ENCODE results near the gene WBP1. TPM values are rescaled to one million over a fixed set of nuclear protein-coding genes. Genes with fewer than 3 reads are reported as not detected.
"Not testable (repeated sequence)": the region's sequence is repeated elsewhere in the genome, so short reads cannot be mapped to it uniquely, and the experiment has no call there.

WBP1 gene
- polyA plus RNA-seq, 1 experiment = 56.0 TPM

DNA sequence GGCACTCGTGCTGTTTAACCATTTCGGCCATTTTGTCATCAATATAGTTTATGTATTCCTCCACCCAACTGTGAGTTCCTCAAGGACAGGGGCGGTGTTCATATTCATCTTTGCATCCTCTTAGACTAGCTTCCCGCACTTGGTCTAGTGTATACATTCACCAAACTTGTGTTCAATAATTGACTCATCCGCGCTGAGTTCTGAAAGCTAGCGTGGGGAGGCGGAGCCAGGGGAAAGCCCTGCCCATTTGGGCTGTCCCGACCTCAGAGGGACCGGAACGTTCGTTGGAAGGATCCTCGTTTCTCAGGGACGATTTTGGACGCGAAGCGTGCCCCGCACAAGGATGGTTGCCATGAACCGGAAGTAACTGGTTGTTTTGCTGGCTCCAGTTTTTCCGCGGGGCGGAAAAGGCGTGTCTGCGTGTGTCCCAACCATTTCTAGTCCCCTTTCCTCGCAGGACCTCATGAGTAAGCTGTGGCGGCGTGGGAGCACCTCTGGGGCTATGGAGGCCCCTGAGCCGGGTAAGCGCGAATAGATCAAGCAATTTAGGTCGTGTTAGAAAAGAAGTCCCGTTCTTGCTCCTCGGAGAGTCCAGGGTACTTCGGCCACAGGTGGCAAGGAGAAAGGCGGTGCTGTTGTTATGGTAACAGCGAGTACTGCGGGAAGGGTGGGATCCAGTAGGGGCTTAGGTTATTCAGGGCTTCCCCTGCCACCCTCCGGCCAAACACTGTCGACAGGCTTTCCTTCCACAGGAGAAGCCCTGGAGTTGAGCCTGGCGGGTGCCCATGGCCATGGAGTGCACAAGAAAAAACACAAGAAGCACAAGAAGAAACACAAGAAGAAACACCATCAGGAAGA lies 3.4 kb upstream of the WBP1 start, which contains the start of gene INO80B:
Gene INO80B (plus strand): TSS at position 434 of the 858 bp plus-strand sequence. CDS start 30 bp downstream, at position 464.
- no peaks in the 10 kb centered on the region; the same call in 1 of the 2 replicates for H3K9me3 ChIP-seq (ENCODE audit: control insufficient read depth, insufficient read depth, low read length)
- no peaks in the 10 kb centered on the region for H3K27me3 ChIP-seq (ENCODE audit: control insufficient read depth, insufficient read depth, low read length)
- ChIA-PET POLR2A (interaction anchor here (0.5 to 1.8 kb wide), 6 partner anchors 9 to 28 kb away, joined by 3 to 9 read pairs (median 5); partner anchors contain the start of genes MRPL53 and TTC31), CTCF (interaction anchor here (0.6 to 1.6 kb wide), 4 partner anchors 10 to 132 kb away, joined by 3 to 5 read pairs (median 3); partner anchors contain the start of gene MOGS)
- DNase-seq (ENCODE audit: low read depth, low spot score) = peak; percentile 97
- H3K27ac ChIP-seq (ENCODE audit: low read depth, low read length) = no peak within 1 kb of the TSS
- TF ChIP-seq, protein P1, sequence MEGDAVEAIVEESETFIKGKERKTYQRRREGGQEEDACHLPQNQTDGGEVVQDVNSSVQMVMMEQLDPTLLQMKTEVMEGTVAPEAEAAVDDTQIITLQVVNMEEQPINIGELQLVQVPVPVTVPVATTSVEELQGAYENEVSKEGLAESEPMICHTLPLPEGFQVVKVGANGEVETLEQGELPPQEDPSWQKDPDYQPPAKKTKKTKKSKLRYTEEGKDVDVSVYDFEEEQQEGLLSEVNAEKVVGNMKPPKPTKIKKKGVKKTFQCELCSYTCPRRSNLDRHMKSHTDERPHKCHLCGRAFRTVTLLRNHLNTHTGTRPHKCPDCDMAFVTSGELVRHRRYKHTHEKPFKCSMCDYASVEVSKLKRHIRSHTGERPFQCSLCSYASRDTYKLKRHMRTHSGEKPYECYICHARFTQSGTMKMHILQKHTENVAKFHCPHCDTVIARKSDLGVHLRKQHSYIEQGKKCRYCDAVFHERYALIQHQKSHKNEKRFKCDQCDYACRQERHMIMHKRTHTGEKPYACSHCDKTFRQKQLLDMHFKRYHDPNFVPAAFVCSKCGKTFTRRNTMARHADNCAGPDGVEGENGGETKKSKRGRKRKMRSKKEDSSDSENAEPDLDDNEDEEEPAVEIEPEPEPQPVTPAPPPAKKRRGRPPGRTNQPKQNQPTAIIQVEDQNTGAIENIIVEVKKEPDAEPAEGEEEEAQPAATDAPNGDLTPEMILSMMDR (IDR thresholded peaks at IDR 0.05; ENCODE audit: low read depth, low read length) = no peak
- H3K4me3 ChIP-seq (ENCODE audit: low read depth, low read length) = peak within 1 kb of the TSS; percentile 90

DNA sequence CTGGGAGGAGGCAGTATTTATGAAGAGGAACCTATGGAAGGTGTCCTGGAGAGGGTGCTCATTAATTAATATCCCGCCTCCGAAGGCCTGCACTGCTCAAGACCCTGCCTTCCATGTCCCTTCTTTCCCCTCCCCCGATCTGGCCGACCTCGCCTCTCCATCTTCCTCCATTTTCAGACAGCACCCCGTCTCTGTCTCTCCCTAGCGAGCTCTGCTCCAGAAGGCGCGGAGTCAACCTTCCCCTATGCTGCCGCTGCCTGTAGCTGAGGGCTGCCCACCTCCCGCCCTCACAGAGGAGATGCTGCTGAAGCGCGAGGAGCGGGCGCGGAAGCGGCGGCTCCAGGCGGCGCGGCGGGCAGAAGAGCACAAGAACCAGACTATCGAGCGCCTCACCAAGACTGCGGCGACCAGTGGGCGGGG lies 1.1 kb upstream of the WBP1 start:
- ChIA-PET POLR2A (interaction anchor here (0.5 kb wide), 1 partner anchor 97 kb away, joined by 8 read pairs; the partner anchor contains the start of gene LOXL3), CTCF (interaction anchor here (0.7 to 2.7 kb wide), 5 partner anchors 51 to 131 kb away, joined by 4 to 9 read pairs (median 4); no protein-coding TSS in a partner anchor)
- DNase-seq (ENCODE audit: low read depth, low spot score) = no peak
- no peaks in the 10 kb centered on the region; the same call in 1 of the 2 replicates for H3K9me3 ChIP-seq (ENCODE audit: control insufficient read depth, insufficient read depth, low read length)
- TF ChIP-seq, protein P1 (IDR thresholded peaks at IDR 0.05; ENCODE audit: low read depth, low read length) = no peak
- peak overlapping the region; percentile 73 for H3K27ac ChIP-seq (ENCODE audit: low read depth, low read length)
- peak overlapping the region; percentile 62 for H3K4me3 ChIP-seq (ENCODE audit: low read depth, low read length)
- no peaks in the 10 kb centered on the region for H3K27me3 ChIP-seq (ENCODE audit: control insufficient read depth, insufficient read depth, low read length)

DNA sequence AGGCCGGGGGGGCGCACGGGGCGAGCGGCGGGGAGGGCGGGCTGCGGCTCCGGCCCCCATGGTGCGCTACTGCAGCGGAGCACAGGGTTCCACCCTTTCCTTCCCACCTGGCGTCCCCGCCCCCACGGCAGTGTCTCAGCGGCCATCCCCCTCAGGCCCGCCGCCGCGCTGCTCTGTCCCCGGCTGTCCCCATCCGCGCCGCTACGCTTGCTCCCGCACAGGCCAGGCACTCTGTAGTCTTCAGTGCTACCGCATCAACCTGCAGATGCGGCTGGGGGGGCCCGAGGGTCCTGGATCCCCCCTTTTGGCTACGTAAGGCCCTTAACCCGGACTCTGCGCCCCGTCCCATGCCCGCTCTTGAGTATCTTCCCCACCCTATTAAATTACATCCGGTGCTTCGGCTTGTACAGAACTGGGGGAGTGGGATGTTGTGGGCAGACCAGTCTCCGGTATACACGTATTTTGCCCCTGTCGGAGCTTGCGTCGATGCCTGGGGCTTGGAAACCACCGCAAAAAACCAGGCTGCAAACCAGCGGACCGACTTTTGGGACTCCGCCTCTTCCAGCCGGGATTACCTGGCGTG lies 598 bp upstream of the WBP1 start:
- Histone ChIP-seq H3K9me3 (ENCODE audit: control insufficient read depth, insufficient read depth, low read length) (no peaks in the 10 kb centered on the region; the same call in 1 of the 2 replicates), H3K27ac (ENCODE audit: low read depth, low read length) (peak overlapping the region; percentile 92), H3K4me3 (ENCODE audit: low read depth, low read length) (peak overlapping the region; percentile 62), H3K27me3 (ENCODE audit: control insufficient read depth, insufficient read depth, low read length) (no peaks in the 10 kb centered on the region)
- TF ChIP-seq, protein P1 (IDR thresholded peaks at IDR 0.05; ENCODE audit: low read depth, low read length) = no peak
- no peak for DNase-seq (ENCODE audit: low read depth, low spot score)
- POLR2A ChIA-PET = interaction anchor here (0.6 to 2.2 kb wide), 9 partner anchors 10 to 120 kb away, joined by 3 to 13 read pairs (median 3); partner anchors contain the start of genes AUP1, C2orf81, HTRA2 and MRPL53
- CTCF ChIA-PET = interaction anchor here (0.7 to 2.7 kb wide), 5 partner anchors 51 to 130 kb away, joined by 4 to 9 read pairs (median 4); no protein-coding TSS in a partner anchor

DNA sequence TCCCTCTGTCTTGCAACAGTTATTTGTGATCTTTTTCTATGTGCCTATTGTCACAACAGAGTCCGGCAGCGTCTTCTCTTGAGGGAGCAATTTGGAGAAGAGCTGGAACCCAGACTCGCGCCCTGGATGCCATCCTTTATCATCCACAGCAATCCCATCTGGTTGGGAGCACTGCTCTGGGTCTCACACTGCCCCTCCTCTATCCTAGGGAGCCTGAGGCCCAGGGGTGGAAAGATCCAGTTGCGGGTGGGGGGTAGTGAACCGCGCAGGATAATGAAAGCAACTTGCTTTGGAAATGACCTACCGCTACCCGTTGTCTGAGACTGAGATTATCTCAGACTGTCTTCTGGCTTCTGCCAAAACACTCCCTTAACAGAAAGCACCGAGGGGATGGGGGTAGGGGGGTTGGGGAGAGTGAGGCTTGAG lies 713 bp downstream of the WBP1 start:
- Histone ChIP-seq H3K4me3 (ENCODE audit: low read depth, low read length) (peak overlapping the region; percentile 68), H3K27me3 (ENCODE audit: control insufficient read depth, insufficient read depth, low read length) (no peaks in the 10 kb centered on the region), H3K27ac (ENCODE audit: low read depth, low read length) (peak overlapping the region; percentile 49), H3K9me3 (ENCODE audit: control insufficient read depth, insufficient read depth, low read length) (no peaks in the 10 kb centered on the region; the same call in 1 of the 2 replicates)
- TF ChIP-seq, protein P1 (IDR thresholded peaks at IDR 0.05; ENCODE audit: low read depth, low read length) = no peak
- no peak for DNase-seq (ENCODE audit: low read depth, low spot score)
- POLR2A ChIA-PET = interaction anchor here (0.6 to 2.2 kb wide), 4 partner anchors 13 to 72 kb away, joined by 3 to 13 read pairs (median 6); partner anchors contain the start of genes AUP1, HTRA2 and MRPL53
- CTCF ChIA-PET = interaction anchor here (1.4 to 2.7 kb wide), 5 partner anchors 24 to 129 kb away, joined by 3 to 6 read pairs (median 4); partner anchors contain the start of genes CCDC142 and TTC31

DNA sequence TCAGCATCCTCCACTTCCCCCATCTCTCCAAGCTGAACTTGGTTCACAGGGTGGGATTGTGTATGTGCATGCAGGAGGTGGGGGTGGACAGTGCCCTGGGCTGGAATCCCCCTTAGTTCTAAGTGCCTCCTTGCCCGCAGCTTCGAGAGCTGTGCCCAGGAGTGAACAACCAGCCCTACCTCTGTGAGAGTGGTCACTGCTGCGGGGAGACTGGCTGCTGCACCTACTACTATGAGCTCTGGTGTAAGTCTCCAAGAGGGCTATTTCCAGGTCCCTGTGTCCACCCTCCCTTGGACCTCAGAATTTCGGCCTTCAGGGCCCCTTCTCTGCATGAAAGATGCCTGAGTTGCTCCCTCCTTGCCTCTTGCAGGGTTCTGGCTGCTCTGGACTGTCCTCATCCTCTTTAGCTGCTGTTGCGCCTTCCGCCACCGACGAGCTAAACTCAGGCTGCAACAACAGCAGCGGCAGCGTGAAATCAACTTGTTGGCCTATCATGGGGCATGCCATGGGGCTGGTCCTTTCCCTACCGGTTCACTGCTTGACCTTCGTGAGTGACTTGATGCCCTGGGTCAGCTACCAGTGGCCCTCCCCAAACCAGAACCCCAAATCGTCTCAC lies 1.4 kb downstream of the WBP1 start:
- not testable (repeated sequence) for H3K27me3 ChIP-seq (ENCODE audit: control insufficient read depth, insufficient read depth, low read length); DNase-seq (ENCODE audit: low read depth, low spot score); H3K9me3 ChIP-seq (ENCODE audit: control insufficient read depth, insufficient read depth, low read length); H3K27ac ChIP-seq (ENCODE audit: low read depth, low read length)
- CTCF ChIA-PET = interaction anchor here (1.1 to 2.7 kb wide), 4 partner anchors 13 to 129 kb away, joined by 3 to 6 read pairs (median 4); partner anchors contain the start of genes CCDC142, MRPL53 and TTC31
- POLR2A ChIA-PET = interaction anchor here (2.2 kb wide), 1 partner anchor 12 kb away, joined by 13 read pairs; the partner anchor contains the start of gene MRPL53
- H3K4me3 ChIP-seq (ENCODE audit: low read depth, low read length) = peak overlapping the region; percentile 68

DNA sequence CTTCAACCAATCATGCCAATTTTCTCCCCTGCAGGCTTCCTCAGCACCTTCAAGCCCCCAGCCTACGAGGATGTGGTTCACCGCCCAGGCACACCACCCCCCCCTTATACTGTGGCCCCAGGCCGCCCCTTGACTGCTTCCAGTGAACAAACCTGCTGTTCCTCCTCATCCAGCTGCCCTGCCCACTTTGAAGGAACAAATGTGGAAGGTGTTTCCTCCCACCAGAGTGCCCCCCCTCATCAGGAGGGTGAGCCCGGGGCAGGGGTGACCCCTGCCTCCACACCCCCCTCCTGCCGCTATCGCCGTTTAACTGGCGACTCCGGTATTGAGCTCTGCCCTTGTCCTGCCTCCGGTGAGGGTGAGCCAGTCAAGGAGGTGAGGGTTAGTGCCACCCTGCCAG lies 1.9 kb downstream of the WBP1 start:
- H3K27me3 ChIP-seq (ENCODE audit: control insufficient read depth, insufficient read depth, low read length); POLR2A ChIA-PET; H3K9me3 ChIP-seq (ENCODE audit: control insufficient read depth, insufficient read depth, low read length); H3K4me3 ChIP-seq (ENCODE audit: low read depth, low read length); DNase-seq (ENCODE audit: low read depth, low spot score): not testable (repeated sequence)
- CTCF ChIA-PET = interaction anchor here (1.1 kb wide), 1 partner anchor 12 kb away, joined by 3 read pairs; the partner anchor contains the start of gene MRPL53
- peak overlapping the region; percentile 11 for H3K27ac ChIP-seq (ENCODE audit: low read depth, low read length)
